ENCODE data around the gene AQP5. TPM values are rescaled to one million over a fixed set of nuclear protein-coding genes. Genes with fewer than 3 reads are reported as not detected.

Gene AQP5
- total and polyA plus RNA-seq, 4 donors, result 7.5 to 57.1 (median 35.2) TPM

- TF ChIP-seq CTCF (IDR thresholded peaks at IDR 0.05; ENCODE audit: control extremely low read depth, extremely low read depth), result no peak
- H3K36me3 ChIP-seq (ENCODE audit: control insufficient read depth in 4 of 4, insufficient read depth in 4 of 4, low read length in 4 of 4), result no peaks in the 10 kb centered on the region
- H3K27ac ChIP-seq (ENCODE audit: low read depth in 1 of 2, low read length in 1 of 2), result no peak overlapping the region
- no peak overlapping the region for H3K4me3 ChIP-seq
- H3K9me3 ChIP-seq (ENCODE audit: control insufficient read depth in 4 of 4, insufficient read depth in 3 of 4, low read length in 3 of 4), result no peaks in the 10 kb centered on the region
- ATAC-seq (ENCODE audit: insufficient read depth, low FRiP score) (no peak), DNase-seq (no peak)
- no peak overlapping the region for H3K9ac ChIP-seq (ENCODE audit: insufficient read depth in 1 of 2, low read length in 2 of 2)
- H3K27me3 ChIP-seq (ENCODE audit: control insufficient read depth in 3 of 3, insufficient read depth in 3 of 3, low read length in 2 of 3), result no peaks in the 10 kb centered on the region
- peaks cover 0 to 11% (median 3%) of the 10 kb centered on the region in 5 donors for H3K4me1 ChIP-seq (ENCODE audit: control insufficient read depth in 5 of 5, insufficient read depth in 5 of 5, low read length in 5 of 5)
- 91 to 93% methylated on average over 12 of the region's 12 CpGs for WGBS, 2 donors
Observed at GRCh38 chr12:49917166-49917787, 44.4 kb upstream of the AQP5 start.

DNA sequence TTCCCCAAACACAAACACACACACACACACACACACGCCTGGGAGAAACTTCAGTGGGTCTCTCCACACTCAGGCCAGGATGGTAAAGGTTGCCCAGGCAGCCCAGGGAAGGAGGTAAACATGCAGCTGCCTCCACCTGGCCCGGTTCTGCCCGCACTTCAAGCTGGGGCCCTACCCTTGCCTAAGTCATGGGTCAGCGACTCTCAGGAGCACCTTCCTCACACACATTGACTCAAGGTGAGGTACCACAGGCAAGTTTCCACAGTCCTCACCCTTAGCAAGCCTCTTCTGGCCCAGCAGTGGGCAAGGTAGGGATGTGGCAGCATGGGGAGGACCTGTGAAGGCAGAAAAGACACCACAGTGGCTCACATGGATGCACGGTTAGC lies 43.9 kb upstream of the AQP5 start:
- no peak for TF ChIP-seq CTCF (IDR thresholded peaks at IDR 0.05; ENCODE audit: control extremely low read depth, extremely low read depth)
- no peak for DNase-seq
- Histone ChIP-seq H3K27ac (ENCODE audit: low read depth in 1 of 2, low read length in 1 of 2) (no peak overlapping the region), H3K4me1 (ENCODE audit: control insufficient read depth in 5 of 5, insufficient read depth in 5 of 5, low read length in 5 of 5) (peaks cover 0 to 14% (median 3%) of the 10 kb centered on the region in 5 donors), H3K36me3 (ENCODE audit: control insufficient read depth in 4 of 4, insufficient read depth in 4 of 4, low read length in 4 of 4) (no peaks in the 10 kb centered on the region), H3K9me3 (ENCODE audit: control insufficient read depth in 4 of 4, insufficient read depth in 3 of 4, low read length in 3 of 4) (no peaks in the 10 kb centered on the region), H3K9ac (ENCODE audit: insufficient read depth in 1 of 2, low read length in 2 of 2) (no peak overlapping the region), H3K4me3 (no peak overlapping the region), H3K27me3 (ENCODE audit: control insufficient read depth in 3 of 3, insufficient read depth in 3 of 3, low read length in 2 of 3) (no peaks in the 10 kb centered on the region)
- 79 to 89% methylated on average over 5 of the region's 5 CpGs for WGBS, 2 donors
- ATAC-seq (ENCODE audit: insufficient read depth, low FRiP score), result no peak

DNA sequence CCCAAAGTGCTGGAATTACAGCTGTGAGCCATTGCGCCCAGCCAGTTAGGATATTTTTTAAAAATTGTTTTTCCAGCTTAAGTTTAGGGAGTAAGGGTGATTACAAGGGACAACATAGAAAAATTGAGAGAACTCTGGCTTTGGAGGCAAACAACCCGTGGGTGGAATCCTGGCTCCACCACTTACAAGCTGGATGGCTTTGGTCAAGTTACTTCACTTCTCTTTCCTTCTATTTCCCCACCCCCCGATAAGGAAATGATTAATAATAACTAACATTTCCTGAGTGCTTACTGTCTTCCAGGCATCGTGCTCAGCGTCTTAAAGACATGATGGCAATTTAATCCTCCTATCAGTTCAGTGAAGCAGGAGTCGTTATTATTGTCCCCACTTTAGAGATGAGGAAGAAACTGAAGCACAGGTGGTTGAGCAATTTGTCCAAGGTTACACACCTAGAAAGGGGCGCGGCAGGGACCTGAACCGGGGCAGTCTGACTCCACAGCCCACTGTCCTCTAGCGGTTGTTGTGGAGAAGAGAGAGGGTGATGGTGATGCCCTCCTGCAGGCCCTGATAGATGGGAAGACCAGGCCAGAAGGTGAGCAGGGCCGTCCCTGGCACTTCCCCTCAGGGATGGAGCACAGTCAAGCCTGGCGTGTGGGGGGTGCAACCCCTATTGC lies 41.3 kb upstream of the AQP5 start:
- Histone ChIP-seq H3K36me3 (ENCODE audit: control insufficient read depth in 4 of 4, insufficient read depth in 4 of 4, low read length in 4 of 4) (no peaks in the 10 kb centered on the region), H3K9ac (ENCODE audit: insufficient read depth in 1 of 2, low read length in 2 of 2) (no peak overlapping the region), H3K27me3 (ENCODE audit: control insufficient read depth in 3 of 3, insufficient read depth in 3 of 3, low read length in 2 of 3) (no peaks in the 10 kb centered on the region), H3K27ac (ENCODE audit: low read depth in 1 of 2, low read length in 1 of 2) (no peak overlapping the region), H3K9me3 (ENCODE audit: control insufficient read depth in 4 of 4, insufficient read depth in 3 of 4, low read length in 3 of 4) (no peaks in the 10 kb centered on the region), H3K4me3 (no peak overlapping the region), H3K4me1 (ENCODE audit: control insufficient read depth in 5 of 5, insufficient read depth in 5 of 5, low read length in 5 of 5) (peaks cover 0 to 7% (median 0%) of the 10 kb centered on the region in 5 donors)
- ATAC-seq (ENCODE audit: insufficient read depth, low FRiP score), result no peak
- 42 to 46% methylated on average over 12 of the region's 12 CpGs for WGBS, 2 donors
- DNase-seq, result no peak
- TF ChIP-seq CTCF (IDR thresholded peaks at IDR 0.05; ENCODE audit: control extremely low read depth, extremely low read depth), result no peak
